ENCODE measurements around the gene ANKRD66. TPM values are rescaled to one million over a fixed set of nuclear protein-coding genes. Genes with fewer than 3 reads are reported as not detected.

ANKRD66 gene
- polyA plus RNA-seq: not detected
- long read RNA-seq, donor 1: 0 reads
- long read RNA-seq, donor 2: 0 reads
- long read RNA-seq, donor 3: 0 reads
- long read RNA-seq, donor 4: 0 reads
- long read RNA-seq, donor 5: 0 reads
- long read RNA-seq, donor 6: 0 reads
- long read RNA-seq, donor 7: 0 reads
- long read RNA-seq, donor 8: 0 reads
- long read RNA-seq, donor 9: 0 reads
- long read RNA-seq, donor 10: 0 reads
- long read RNA-seq, donor 11: 0 reads

- H3K36me3 ChIP-seq (ENCODE audit: control insufficient read depth, insufficient read depth, low read length): no peaks in the 10 kb centered on the region
- no peaks in the 10 kb centered on the region for H3K27me3 ChIP-seq (ENCODE audit: control insufficient read depth, insufficient read depth, low read length)
- H3K4me1 ChIP-seq (ENCODE audit: control insufficient read depth, insufficient read depth, low read length): no peaks in the 10 kb centered on the region
- no peak within 1 kb of the TSS for H3K4me3 ChIP-seq (ENCODE audit: low read length)
- no CpG with 5 or more reads among the region's 1 CpG for WGBS (ENCODE audit: insufficient coverage, low lambda C conversion rate)
- DNase-seq: no peak
- no peak within 1 kb of the TSS for H3K27ac ChIP-seq (ENCODE audit: low read length)
- H3K9me3 ChIP-seq (ENCODE audit: control insufficient read depth, low read depth, low read length): no peaks in the 10 kb centered on the region
Observed at GRCh38 chr6:46746696-46747095, at the start of gene ANKRD66. Gene ANKRD66 (plus strand): TSS chr6:46746933. CDS start chr6:46751949, 5,016 bp downstream.

GRCh38 chr6:46699970-46700369 lies 46.8 kb upstream of the ANKRD66 start:
- Histone ChIP-seq H3K9me3 (ENCODE audit: control insufficient read depth, low read depth, low read length) (no peaks in the 10 kb centered on the region), H3K4me1 (ENCODE audit: control insufficient read depth, insufficient read depth, low read length) (peaks cover 6% of the 10 kb centered on the region), H3K4me3 (ENCODE audit: low read length) (no peak overlapping the region), H3K36me3 (ENCODE audit: control insufficient read depth, insufficient read depth, low read length) (no peaks in the 10 kb centered on the region), H3K27me3 (ENCODE audit: control insufficient read depth, insufficient read depth, low read length) (no peaks in the 10 kb centered on the region), H3K27ac (ENCODE audit: low read length) (no peak overlapping the region)
- WGBS (ENCODE audit: insufficient coverage, low lambda C conversion rate): 100% methylated on average over 1 of the region's 1 CpG
- DNase-seq: no peak

GRCh38 chr6:46704562-46704961 lies 42.2 kb upstream of the ANKRD66 start:
- Histone ChIP-seq H3K9me3 (ENCODE audit: control insufficient read depth, low read depth, low read length) (no peaks in the 10 kb centered on the region), H3K27me3 (ENCODE audit: control insufficient read depth, insufficient read depth, low read length) (no peaks in the 10 kb centered on the region), H3K4me3 (ENCODE audit: low read length) (no peak overlapping the region), H3K36me3 (ENCODE audit: control insufficient read depth, insufficient read depth, low read length) (no peaks in the 10 kb centered on the region), H3K4me1 (ENCODE audit: control insufficient read depth, insufficient read depth, low read length) (no peaks in the 10 kb centered on the region), H3K27ac (ENCODE audit: low read length) (no peak overlapping the region)
- DNase-seq: peak in 1 of 2 donors; percentile 9
- WGBS (ENCODE audit: insufficient coverage, low lambda C conversion rate): no CpG with 5 or more reads among the region's 3 CpGs

- Histone ChIP-seq H3K36me3 (ENCODE audit: control insufficient read depth, insufficient read depth, low read length) (no peaks in the 10 kb centered on the region), H3K27ac (ENCODE audit: low read length) (no peak overlapping the region), H3K4me1 (ENCODE audit: control insufficient read depth, insufficient read depth, low read length) (no peaks in the 10 kb centered on the region), H3K27me3 (ENCODE audit: control insufficient read depth, insufficient read depth, low read length) (no peaks in the 10 kb centered on the region), H3K9me3 (ENCODE audit: control insufficient read depth, low read depth, low read length) (no peaks in the 10 kb centered on the region), H3K4me3 (ENCODE audit: low read length) (no peak overlapping the region)
- no peak for DNase-seq
- WGBS (ENCODE audit: insufficient coverage, low lambda C conversion rate): 100% methylated on average over 1 of the region's 2 CpGs
Observed at GRCh38 chr6:46706464-46706863, 40.3 kb upstream of the ANKRD66 start.

GRCh38 chr6:46711491-46711890 lies 35.2 kb upstream of the ANKRD66 start:
- no peaks in the 10 kb centered on the region for H3K9me3 ChIP-seq (ENCODE audit: control insufficient read depth, low read depth, low read length)
- H3K4me1 ChIP-seq (ENCODE audit: control insufficient read depth, insufficient read depth, low read length): no peaks in the 10 kb centered on the region
- 100% methylated on average over 1 of the region's 1 CpG for WGBS (ENCODE audit: insufficient coverage, low lambda C conversion rate)
- no peaks in the 10 kb centered on the region for H3K27me3 ChIP-seq (ENCODE audit: control insufficient read depth, insufficient read depth, low read length)
- DNase-seq: no peak
- no peak overlapping the region for H3K4me3 ChIP-seq (ENCODE audit: low read length)
- no peak overlapping the region for H3K27ac ChIP-seq (ENCODE audit: low read length)
- no peaks in the 10 kb centered on the region for H3K36me3 ChIP-seq (ENCODE audit: control insufficient read depth, insufficient read depth, low read length)

- Histone ChIP-seq H3K9me3 (ENCODE audit: control insufficient read depth, low read depth, low read length) (no peaks in the 10 kb centered on the region), H3K27me3 (ENCODE audit: control insufficient read depth, insufficient read depth, low read length) (no peaks in the 10 kb centered on the region), H3K4me3 (ENCODE audit: low read length) (no peak overlapping the region), H3K4me1 (ENCODE audit: control insufficient read depth, insufficient read depth, low read length) (no peaks in the 10 kb centered on the region), H3K27ac (ENCODE audit: low read length) (no peak overlapping the region), H3K36me3 (ENCODE audit: control insufficient read depth, insufficient read depth, low read length) (no peaks in the 10 kb centered on the region)
- DNase-seq: no peak
Observed at GRCh38 chr6:46715141-46715540, 31.6 kb upstream of the ANKRD66 start.

GRCh38 chr6:46719099-46719498 lies 27.6 kb upstream of the ANKRD66 start:
- Histone ChIP-seq H3K27ac (ENCODE audit: low read length) (no peak overlapping the region), H3K36me3 (ENCODE audit: control insufficient read depth, insufficient read depth, low read length) (no peaks in the 10 kb centered on the region), H3K4me1 (ENCODE audit: control insufficient read depth, insufficient read depth, low read length) (no peaks in the 10 kb centered on the region), H3K9me3 (ENCODE audit: control insufficient read depth, low read depth, low read length) (no peaks in the 10 kb centered on the region), H3K27me3 (ENCODE audit: control insufficient read depth, insufficient read depth, low read length) (peaks cover 2% of the 10 kb centered on the region), H3K4me3 (ENCODE audit: low read length) (no peak overlapping the region)
- DNase-seq: peak in 1 of 2 donors; percentile 11
- WGBS (ENCODE audit: insufficient coverage, low lambda C conversion rate): no CpG with 5 or more reads among the region's 1 CpG

GRCh38 chr6:46720401-46720800 lies 26.3 kb upstream of the ANKRD66 start:
- no peaks in the 10 kb centered on the region for H3K36me3 ChIP-seq (ENCODE audit: control insufficient read depth, insufficient read depth, low read length)
- no peak for DNase-seq
- peaks cover 2% of the 10 kb centered on the region for H3K27me3 ChIP-seq (ENCODE audit: control insufficient read depth, insufficient read depth, low read length)
- no peaks in the 10 kb centered on the region for H3K9me3 ChIP-seq (ENCODE audit: control insufficient read depth, low read depth, low read length)
- H3K4me1 ChIP-seq (ENCODE audit: control insufficient read depth, insufficient read depth, low read length): no peaks in the 10 kb centered on the region
- no peak overlapping the region for H3K27ac ChIP-seq (ENCODE audit: low read length)
- no peak overlapping the region for H3K4me3 ChIP-seq (ENCODE audit: low read length)
- WGBS (ENCODE audit: insufficient coverage, low lambda C conversion rate): no CpG with 5 or more reads among the region's 1 CpG

GRCh38 chr6:46729787-46730326 lies 16.9 kb upstream of the ANKRD66 start:
- Histone ChIP-seq H3K36me3 (ENCODE audit: control insufficient read depth, insufficient read depth, low read length) (no peaks in the 10 kb centered on the region), H3K9me3 (ENCODE audit: control insufficient read depth, low read depth, low read length) (no peaks in the 10 kb centered on the region), H3K27ac (ENCODE audit: low read length) (no peak overlapping the region), H3K27me3 (ENCODE audit: control insufficient read depth, insufficient read depth, low read length) (peaks cover 4% of the 10 kb centered on the region), H3K4me3 (ENCODE audit: low read length) (no peak overlapping the region), H3K4me1 (ENCODE audit: control insufficient read depth, insufficient read depth, low read length) (no peaks in the 10 kb centered on the region)
- no peak for DNase-seq
- no CpG with 5 or more reads among the region's 1 CpG for WGBS (ENCODE audit: insufficient coverage, low lambda C conversion rate)

GRCh38 chr6:46730921-46731461 lies 15.7 kb upstream of the ANKRD66 start:
- DNase-seq: no peak
- Histone ChIP-seq H3K9me3 (ENCODE audit: control insufficient read depth, low read depth, low read length) (no peaks in the 10 kb centered on the region), H3K4me1 (ENCODE audit: control insufficient read depth, insufficient read depth, low read length) (peaks cover 4% of the 10 kb centered on the region), H3K27ac (ENCODE audit: low read length) (no peak overlapping the region), H3K27me3 (ENCODE audit: control insufficient read depth, insufficient read depth, low read length) (peaks cover 10% of the 10 kb centered on the region), H3K36me3 (ENCODE audit: control insufficient read depth, insufficient read depth, low read length) (no peaks in the 10 kb centered on the region), H3K4me3 (ENCODE audit: low read length) (no peak overlapping the region)
- WGBS (ENCODE audit: insufficient coverage, low lambda C conversion rate): 20% methylated on average over 1 of the region's 4 CpGs

- H3K27me3 ChIP-seq (ENCODE audit: control insufficient read depth, insufficient read depth, low read length): peaks cover 16% of the 10 kb centered on the region
- no peak overlapping the region for H3K27ac ChIP-seq (ENCODE audit: low read length)
- H3K9me3 ChIP-seq (ENCODE audit: control insufficient read depth, low read depth, low read length): no peaks in the 10 kb centered on the region
- H3K4me1 ChIP-seq (ENCODE audit: control insufficient read depth, insufficient read depth, low read length): peaks cover 4% of the 10 kb centered on the region
- WGBS (ENCODE audit: insufficient coverage, low lambda C conversion rate): no CpG with 5 or more reads among the region's 2 CpGs
- no peak overlapping the region for H3K4me3 ChIP-seq (ENCODE audit: low read length)
- H3K36me3 ChIP-seq (ENCODE audit: control insufficient read depth, insufficient read depth, low read length): no peaks in the 10 kb centered on the region
- no peak for DNase-seq
Observed at GRCh38 chr6:46733341-46733801, 13.4 kb upstream of the ANKRD66 start.

All from large intestine (tissue), 12 donors.